Activated naive CD8-positive, alpha-beta T cell treated with anti-CD3 and anti-CD28 coated beads, Interleukin-2, amount 10 ng/mL, durations not matched to agents 7 days and 5 days (primary cell): Measurements from ENCODE around the gene TRIM26. TPM values are rescaled to one million over a fixed set of nuclear protein-coding genes. Genes with fewer than 3 reads are reported as not detected.
"Not testable (repeated sequence)": the region's sequence is repeated elsewhere in the genome, so short reads cannot be mapped to it uniquely, and the experiment has no call there.

ENCODE experiments used
- ATAC-seq: fragments of 150-1000 bp; cut with Tn5 transposase; one replicate; pipeline ENCODE4 v1.10.0; 2021; ENCODE audit warnings: low read depth, moderate library complexity
- POLR2A ChIA-PET: fragments of 350-600 bp; sonication (Branson Sonifier 250); formaldehyde crosslinking; loops from one replicate; lab custom pipeline; 2021; ENCODE audit warnings: antibody characterized with exemption; lab: Charles Lee
- DNase-seq: peaks from one replicate; pipeline ENCODE4 v3.0.0; 2021
- H3K27ac Mint-ChIP-seq: one replicate; pipeline ENCODE4 v1.8.0; 2022; ENCODE audit warnings: mild to moderate bottlenecking, mixed read lengths
- H3K27me3 Mint-ChIP-seq: one replicate; pipeline ENCODE4 v1.8.0; 2022; ENCODE audit warnings: mild to moderate bottlenecking, moderate library complexity, mixed read lengths
- H3K36me3 Mint-ChIP-seq: one replicate; pipeline ENCODE4 v1.8.0; 2021; ENCODE audit warnings: mild to moderate bottlenecking, mixed read lengths
- H3K4me1 Mint-ChIP-seq: one replicate; pipeline ENCODE4 v1.8.0; 2021; ENCODE audit warnings: mixed read lengths
- H3K4me3 Mint-ChIP-seq: one replicate; pipeline ENCODE4 v1.8.0; 2022; ENCODE audit warnings: mild to moderate bottlenecking, moderate library complexity, mixed read lengths
- H3K9me3 Mint-ChIP-seq: one replicate; pipeline ENCODE4 v1.8.0; 2021; ENCODE audit warnings: mixed read lengths
- total RNA-seq, 2 experiments: library from RNA; stranded (reverse); gene quantifications; one replicate each; pipeline ENCODE4 v1.2.3, GENCODE V29; 2021

The TRIM26 gene
- total RNA-seq, result 10 to 100 TPM; 75.5 to 79.3 TPM

- Mint-ChIP-seq H3K27ac (peak within 1 kb of the TSS; percentile 99), H3K4me3 (peak within 1 kb of the TSS; percentile 97), H3K36me3 (peaks cover 16% of the 10 kb centered on the region), H3K4me1 (peaks cover 43% of the 10 kb centered on the region), H3K27me3 (no peaks in the 10 kb centered on the region), H3K9me3 (no peaks in the 10 kb centered on the region)
- DNase-seq, result peak; percentile 94
- peak; percentile 87 for ATAC-seq
- POLR2A ChIA-PET, result interaction anchor here (0.6 to 2.2 kb wide), 20 partner anchors 9 to 695 kb away, joined by 3 to 33 read pairs (median 3); partner anchors contain the start of genes GNL1, POLR1H, PPP1R11 and PRR3
Measured at GRCh38 chr6:30212865-30213666, at the start of gene TRIM26. Gene TRIM26, minus strand, starts transcription at chr6:30213406. Its CDS starts 14,303 bp downstream, at chr6:30199103.

- no peaks in the 10 kb centered on the region for H3K9me3 Mint-ChIP-seq
- H3K27me3 Mint-ChIP-seq, result peaks cover 39% of the 10 kb centered on the region
- DNase-seq, result peak; percentile 48
- peaks cover 4% of the 10 kb centered on the region for H3K36me3 Mint-ChIP-seq
- H3K4me3 Mint-ChIP-seq, result peak overlapping the region; percentile 82
- POLR2A ChIA-PET, result no interaction called here
- peaks cover 11% of the 10 kb centered on the region for H3K4me1 Mint-ChIP-seq
- no peak overlapping the region for H3K27ac Mint-ChIP-seq
- ATAC-seq, result peak; percentile 37
Measured at GRCh38 chr6:30260036-30260504, 46.9 kb upstream of the TRIM26 start.

GRCh38 chr6:30259140-30260035, 46.2 kb upstream of the TRIM26 start:
- Mint-ChIP-seq H3K4me3 (peak overlapping the region; percentile 82), H3K27ac (peak overlapping the region; percentile 76), H3K36me3 (peaks cover 2% of the 10 kb centered on the region), H3K9me3 (no peaks in the 10 kb centered on the region), H3K4me1 (peaks cover 11% of the 10 kb centered on the region), H3K27me3 (peaks cover 39% of the 10 kb centered on the region)
- ATAC-seq, result peak; percentile 75
- POLR2A ChIA-PET, result interaction anchor here (0.6 to 1.0 kb wide), 3 partner anchors 13 to 67 kb away, joined by 3 to 4 read pairs (median 3); partner anchors contain the start of genes TRIM26 and TRIM39
- DNase-seq, result peak; percentile 65

- ATAC-seq (no peak), DNase-seq (no peak)
- POLR2A ChIA-PET, result no interaction called here
- Mint-ChIP-seq H3K4me3 (peak overlapping the region; percentile 61), H3K36me3 (peaks cover 2% of the 10 kb centered on the region), H3K27ac (no peak overlapping the region), H3K9me3 (no peaks in the 10 kb centered on the region), H3K4me1 (peaks cover 11% of the 10 kb centered on the region), H3K27me3 (peaks cover 44% of the 10 kb centered on the region)
Measured at GRCh38 chr6:30258204-30258603, 45.0 kb upstream of the TRIM26 start.

- DNase-seq, ATAC-seq, POLR2A ChIA-PET, H3K9me3 Mint-ChIP-seq, H3K27ac Mint-ChIP-seq, H3K4me3 Mint-ChIP-seq, H3K36me3 Mint-ChIP-seq, H3K4me1 Mint-ChIP-seq: not testable (repeated sequence)
- H3K27me3 Mint-ChIP-seq, result peaks cover 33% of the 10 kb centered on the region
Measured at GRCh38 chr6:30252417-30252816, 39.2 kb upstream of the TRIM26 start.

- Mint-ChIP-seq H3K4me3 (no peak overlapping the region), H3K36me3 (no peaks in the 10 kb centered on the region), H3K4me1 (peaks cover 4% of the 10 kb centered on the region), H3K9me3 (no peaks in the 10 kb centered on the region), H3K27me3 (peaks cover 14% of the 10 kb centered on the region), H3K27ac (no peak overlapping the region)
- ATAC-seq, result no peak
- POLR2A ChIA-PET, result no interaction called here
- no peak for DNase-seq
Measured at GRCh38 chr6:30244560-30244959, 31.4 kb upstream of the TRIM26 start.

- ATAC-seq (no peak), DNase-seq (no peak)
- no peaks in the 10 kb centered on the region for H3K36me3 Mint-ChIP-seq
- no peak overlapping the region for H3K27ac Mint-ChIP-seq
- no peaks in the 10 kb centered on the region for H3K9me3 Mint-ChIP-seq
- H3K4me1 Mint-ChIP-seq, result no peaks in the 10 kb centered on the region
- POLR2A ChIA-PET, result no interaction called here
- H3K4me3 Mint-ChIP-seq, result no peak overlapping the region
- H3K27me3 Mint-ChIP-seq, result peaks cover 29% of the 10 kb centered on the region
Measured at GRCh38 chr6:30238178-30238795, 25.1 kb upstream of the TRIM26 start.

- peaks cover 2% of the 10 kb centered on the region for H3K4me1 Mint-ChIP-seq
- POLR2A ChIA-PET, result no interaction called here
- no peak for ATAC-seq
- DNase-seq, result no peak
- peaks cover 3% of the 10 kb centered on the region for H3K9me3 Mint-ChIP-seq
- H3K4me3 Mint-ChIP-seq, result no peak overlapping the region
- no peak overlapping the region for H3K27ac Mint-ChIP-seq
- peaks cover 41% of the 10 kb centered on the region for H3K27me3 Mint-ChIP-seq
- H3K36me3 Mint-ChIP-seq, result peaks cover 2% of the 10 kb centered on the region
Measured at GRCh38 chr6:30234356-30234755, 21.1 kb upstream of the TRIM26 start.

- no peak for ATAC-seq
- Mint-ChIP-seq H3K27ac (no peak overlapping the region), H3K4me1 (peaks cover 8% of the 10 kb centered on the region), H3K36me3 (peaks cover 2% of the 10 kb centered on the region), H3K27me3 (peaks cover 33% of the 10 kb centered on the region), H3K9me3 (peaks cover 4% of the 10 kb centered on the region), H3K4me3 (no peak overlapping the region)
- no peak for DNase-seq
- POLR2A ChIA-PET, result interaction anchor here (0.6 kb wide), 1 partner anchor 48 kb away, joined by 3 read pairs; no protein-coding TSS in a partner anchor
Measured at GRCh38 chr6:30231067-30231466, 17.9 kb upstream of the TRIM26 start.

GRCh38 chr6:30227763-30228487, 14.7 kb upstream of the TRIM26 start:
- DNase-seq (no peak), ATAC-seq (peak; percentile 22)
- Mint-ChIP-seq H3K27ac (no peak overlapping the region), H3K27me3 (peaks cover 17% of the 10 kb centered on the region), H3K4me3 (peak overlapping the region; percentile 14), H3K4me1 (peaks cover 8% of the 10 kb centered on the region), H3K36me3 (peaks cover 6% of the 10 kb centered on the region), H3K9me3 (peaks cover 15% of the 10 kb centered on the region)
- POLR2A ChIA-PET, result interaction anchor here (0.7 to 1.6 kb wide), 3 partner anchors 14 to 15 kb away, joined by 3 to 4 read pairs (median 3); partner anchors contain the start of gene TRIM26

- ATAC-seq, result no peak
- Mint-ChIP-seq H3K36me3 (peaks cover 6% of the 10 kb centered on the region), H3K4me3 (peak overlapping the region; percentile 14), H3K27me3 (peaks cover 12% of the 10 kb centered on the region), H3K4me1 (peaks cover 8% of the 10 kb centered on the region), H3K27ac (no peak overlapping the region), H3K9me3 (peaks cover 18% of the 10 kb centered on the region)
- POLR2A ChIA-PET, result interaction anchor here (0.7 to 1.6 kb wide), 2 partner anchors 13 to 14 kb away, joined by 3 to 4 read pairs; partner anchors contain the start of gene TRIM26
- DNase-seq, result no peak
Measured at GRCh38 chr6:30227242-30227722, 14.1 kb upstream of the TRIM26 start.

- peaks cover 4% of the 10 kb centered on the region for H3K27me3 Mint-ChIP-seq
- H3K9me3 Mint-ChIP-seq, result peaks cover 14% of the 10 kb centered on the region
- ATAC-seq, result no peak
- POLR2A ChIA-PET, result no interaction called here
- no peak overlapping the region for H3K27ac Mint-ChIP-seq
- no peak for DNase-seq
- peaks cover 11% of the 10 kb centered on the region for H3K4me1 Mint-ChIP-seq
- H3K36me3 Mint-ChIP-seq, result peaks cover 4% of the 10 kb centered on the region
- no peak overlapping the region for H3K4me3 Mint-ChIP-seq
Measured at GRCh38 chr6:30223339-30223738, 10.1 kb upstream of the TRIM26 start.
